GM20431 (cell line): ENCODE measurements around the gene MOCS2.

Experiments
- in situ Hi-C: fragments of 300-500 bp; cut with MseI, MboI; formaldehyde crosslinking; loops from one replicate; pipeline ENCODE4 v1.15.0; 2020; ENCODE audit warnings: low sequenced_read_pairs; ENCODE audit not compliant: unreplicated experiment

The MOCS2 gene

DNA sequence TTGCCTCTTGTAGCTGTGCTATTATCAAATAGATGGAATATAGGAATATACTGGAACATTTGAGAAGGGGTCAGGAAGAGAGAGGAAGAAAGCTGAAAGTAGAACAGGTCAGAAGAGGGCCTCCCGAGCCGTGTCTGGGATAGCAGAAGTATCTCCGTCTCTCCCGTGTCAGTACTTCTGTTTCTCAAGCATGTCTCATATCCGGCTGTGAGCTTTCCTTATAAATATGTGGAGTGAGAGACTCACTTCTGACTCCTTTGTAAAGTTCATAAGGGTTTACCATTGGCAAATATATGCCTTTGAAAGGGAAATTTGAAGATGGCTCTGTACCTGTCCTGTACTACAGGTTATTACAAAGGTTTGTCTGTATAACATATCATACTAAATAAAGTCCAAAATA lies 50.3 kb downstream of the MOCS2 start:
- in situ Hi-C loops, result no loop called here

DNA sequence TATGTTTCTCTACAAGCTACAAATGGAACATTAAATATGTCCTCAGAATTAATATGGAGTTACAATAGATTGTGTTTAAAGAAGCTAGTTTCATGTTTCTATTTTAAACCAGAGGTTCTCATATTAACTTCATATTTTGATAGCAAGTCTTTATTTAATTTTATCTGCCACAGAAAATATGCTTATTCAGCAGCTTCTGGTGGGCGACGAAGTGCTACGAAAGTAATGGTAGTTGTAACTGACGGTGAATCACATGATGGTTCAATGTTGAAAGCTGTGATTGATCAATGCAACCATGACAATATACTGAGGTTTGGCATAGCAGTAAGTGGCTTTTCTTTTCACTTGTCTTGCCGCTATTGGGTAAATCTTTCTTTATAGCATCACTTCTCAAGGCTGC lies 54.2 kb downstream of the MOCS2 start:
- in situ Hi-C loops, result no loop called here

DNA sequence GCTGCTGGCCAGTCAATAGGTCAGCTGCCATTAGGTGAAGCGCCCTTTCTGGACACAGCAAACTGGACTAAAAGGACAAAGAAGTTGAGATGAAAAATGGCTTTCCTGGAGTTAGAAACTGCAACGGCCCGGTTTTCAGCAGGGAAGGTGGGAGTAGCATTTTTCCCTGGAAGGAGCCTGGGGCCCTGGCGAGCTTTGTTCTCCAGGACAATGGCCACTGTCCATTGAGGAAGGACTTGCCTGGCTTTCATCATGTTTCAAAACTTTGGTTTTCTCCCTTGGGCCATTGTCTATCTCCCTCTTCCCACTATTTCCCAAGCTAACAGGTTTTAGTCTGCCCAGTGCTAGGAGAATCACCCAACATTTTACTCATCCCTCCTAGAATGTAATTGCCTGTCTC lies 56.2 kb downstream of the MOCS2 start:
- in situ Hi-C loops, result no loop called here

DNA sequence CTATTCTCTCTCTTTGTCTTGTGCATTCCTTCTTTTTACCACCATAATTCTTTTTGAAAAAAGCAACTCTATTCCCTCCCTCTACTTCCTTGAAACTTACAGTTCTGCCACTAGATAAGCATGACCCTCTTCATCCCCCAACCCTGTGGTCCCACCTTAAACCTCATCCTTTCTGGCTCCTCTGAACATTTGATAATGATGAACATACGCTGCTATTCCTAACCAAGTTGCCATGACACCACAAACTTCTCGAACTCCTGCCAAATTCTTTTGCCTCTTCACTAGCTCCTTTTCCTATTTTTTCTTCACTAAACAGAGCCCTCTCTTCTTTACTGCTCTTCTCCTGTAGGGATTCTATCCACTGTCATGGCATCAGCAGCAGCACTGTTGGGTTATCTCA lies 57.1 kb downstream of the MOCS2 start:
- in situ Hi-C loops, result no loop called here

DNA sequence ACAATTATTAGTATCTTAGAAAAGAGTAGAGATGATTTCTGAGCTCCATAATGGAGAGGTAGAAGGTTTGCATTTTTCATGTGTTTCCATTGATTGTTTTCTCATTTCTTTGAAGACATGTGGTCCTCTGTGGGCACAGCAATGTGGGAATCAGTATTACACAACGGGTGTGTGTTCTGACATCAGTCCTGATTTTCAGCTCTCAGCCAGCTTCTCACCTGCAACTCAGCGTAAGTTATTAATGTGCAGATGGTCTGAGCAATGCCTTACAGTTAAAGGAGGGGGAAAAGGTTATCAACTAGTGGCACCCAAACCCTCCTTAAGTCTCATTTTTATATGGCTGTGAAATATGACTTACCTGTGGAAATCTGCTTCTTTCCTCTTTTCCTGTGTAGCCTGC lies 61.3 kb downstream of the MOCS2 start:
- in situ Hi-C loops, result no loop called here
